DOHH2 (cell line): Measurements from ENCODE around the gene CRTAC1.

Experiments
- H3F3A ChIP-seq: fragments of 200-600 bp; sonication (generic), shearing (Covaris generic); 2 replicates; pipeline ENCODE4 v1.6.0; 2016; ENCODE audit warnings: antibody characterized with exemption, mild to moderate bottlenecking; ENCODE audit not compliant: control insufficient read depth, insufficient read depth
- H3K27ac ChIP-seq: fragments of 200-600 bp; sonication (generic); 2 replicates; pipeline ENCODE4 v1.5.1; 2014; ENCODE audit warnings: low read depth, mild to moderate bottlenecking, low read length, moderate library complexity
- H3K27me3 ChIP-seq: fragments of 200-600 bp; sonication (generic); 2 replicates; pipeline ENCODE4 v1.6.1; 2014; ENCODE audit warnings: mild to moderate bottlenecking, low read length, mixed read lengths; ENCODE audit not compliant: control insufficient read depth
- H3K36me3 ChIP-seq: fragments of 200-600 bp; sonication (generic); 2 replicates; pipeline ENCODE4 v1.6.1; 2014; ENCODE audit warnings: mild to moderate bottlenecking, low read length, moderate library complexity, mixed read lengths; ENCODE audit not compliant: control insufficient read depth
- H3K4me1 ChIP-seq: fragments of 200-600 bp; sonication (generic); 2 replicates; pipeline ENCODE4 v1.6.1; 2014; ENCODE audit warnings: mild to moderate bottlenecking, low read length, mixed read lengths; ENCODE audit not compliant: control insufficient read depth
- H3K4me2 ChIP-seq: fragments of 200-600 bp; sonication (generic); 2 replicates; pipeline ENCODE4 v1.6.0; 2014; ENCODE audit warnings: mild to moderate bottlenecking, low read length, moderate library complexity
- H3K4me3 ChIP-seq: fragments of 200-600 bp; sonication (generic); 2 replicates; pipeline ENCODE4 v1.5.1; 2014; ENCODE audit warnings: mild to moderate bottlenecking, low read length, mixed read lengths
- H3K79me2 ChIP-seq: fragments of 200-600 bp; sonication (generic); 2 replicates; pipeline ENCODE4 v1.6.1; 2014; ENCODE audit warnings: mild to moderate bottlenecking, low read length, mixed read lengths; ENCODE audit not compliant: control insufficient read depth
- H3K9me2 ChIP-seq: fragments of 200-600 bp; sonication (generic); replicated peaks from 2 replicates; pipeline ENCODE4 v1.6.1; 2014; ENCODE audit warnings: mild to moderate bottlenecking, low read length, mixed read lengths; ENCODE audit not compliant: control insufficient read depth
- H3K9me3 ChIP-seq: fragments of 200-600 bp; sonication (generic); 2 replicates; pipeline ENCODE4 v1.6.1; 2014; ENCODE audit warnings: antibody characterized with exemption, low read length, mixed read lengths; ENCODE audit not compliant: control insufficient read depth, insufficient read depth
- H4K20me1 ChIP-seq: fragments of 200-600 bp; sonication (generic); 2 replicates; pipeline ENCODE4 v1.6.0; 2014; ENCODE audit warnings: low read depth, mild to moderate bottlenecking, antibody characterized with exemption, low read length, moderate library complexity; ENCODE audit not compliant: control insufficient read depth, insufficient read depth
- EZH2phosphoT487 ChIP-seq: fragments of 200-600 bp; sonication (generic); IDR thresholded peaks from 2 replicates; pipeline ENCODE4 v1.6.1; 2017; ENCODE audit warnings: borderline replicate concordance, mild to moderate bottlenecking, antibody characterized with exemption, low read length, moderate library complexity, mixed read lengths
- TF ChIP-seq, protein P1 (sequence below): fragments of 200-600 bp; sonication (generic); IDR thresholded peaks from one replicate; pipeline ENCODE4 v1.5.1; 2014; ENCODE audit warnings: antibody characterized with exemption, mild to moderate bottlenecking, low read depth, low read length; ENCODE audit not compliant: poor library complexity, severe bottlenecking

Gene CRTAC1

DNA sequence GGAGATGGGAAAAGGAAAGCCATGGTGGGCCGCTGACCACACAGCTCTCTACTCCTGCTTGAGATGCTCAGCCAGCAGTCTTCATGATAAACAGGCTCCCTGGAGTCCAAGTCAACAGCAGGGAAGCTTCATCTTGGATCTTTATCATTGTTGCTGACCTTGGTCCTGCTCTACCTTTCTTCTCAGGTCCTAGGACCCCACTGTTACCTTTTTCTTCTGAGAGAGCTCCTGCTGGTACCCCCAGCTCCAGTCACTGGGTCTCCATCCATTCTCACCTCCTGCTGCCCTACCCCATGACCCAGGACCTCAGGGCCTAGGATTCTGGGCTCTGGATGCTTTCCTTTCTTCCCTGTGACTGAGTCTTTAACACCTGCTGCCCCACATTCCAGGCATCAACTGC, 5.2 kb upstream of the CRTAC1 start:
- Histone ChIP-seq H3F3A (no peaks in the 10 kb centered on the region), H3K9me2 (no peaks in the 10 kb centered on the region), H3K4me1 (no peaks in the 10 kb centered on the region), H3K4me2 (no peak overlapping the region), H3K4me3 (no peak overlapping the region), H3K27ac (no peak overlapping the region), H3K9me3 (no peaks in the 10 kb centered on the region), H3K27me3 (peaks cover 58% of the 10 kb centered on the region), H4K20me1 (no peaks in the 10 kb centered on the region), H3K36me3 (no peaks in the 10 kb centered on the region), H3K79me2 (no peaks in the 10 kb centered on the region)
- no peak for TF ChIP-seq EZH2phosphoT487
- TF ChIP-seq, protein P1, sequence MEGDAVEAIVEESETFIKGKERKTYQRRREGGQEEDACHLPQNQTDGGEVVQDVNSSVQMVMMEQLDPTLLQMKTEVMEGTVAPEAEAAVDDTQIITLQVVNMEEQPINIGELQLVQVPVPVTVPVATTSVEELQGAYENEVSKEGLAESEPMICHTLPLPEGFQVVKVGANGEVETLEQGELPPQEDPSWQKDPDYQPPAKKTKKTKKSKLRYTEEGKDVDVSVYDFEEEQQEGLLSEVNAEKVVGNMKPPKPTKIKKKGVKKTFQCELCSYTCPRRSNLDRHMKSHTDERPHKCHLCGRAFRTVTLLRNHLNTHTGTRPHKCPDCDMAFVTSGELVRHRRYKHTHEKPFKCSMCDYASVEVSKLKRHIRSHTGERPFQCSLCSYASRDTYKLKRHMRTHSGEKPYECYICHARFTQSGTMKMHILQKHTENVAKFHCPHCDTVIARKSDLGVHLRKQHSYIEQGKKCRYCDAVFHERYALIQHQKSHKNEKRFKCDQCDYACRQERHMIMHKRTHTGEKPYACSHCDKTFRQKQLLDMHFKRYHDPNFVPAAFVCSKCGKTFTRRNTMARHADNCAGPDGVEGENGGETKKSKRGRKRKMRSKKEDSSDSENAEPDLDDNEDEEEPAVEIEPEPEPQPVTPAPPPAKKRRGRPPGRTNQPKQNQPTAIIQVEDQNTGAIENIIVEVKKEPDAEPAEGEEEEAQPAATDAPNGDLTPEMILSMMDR, result no peak

DNA sequence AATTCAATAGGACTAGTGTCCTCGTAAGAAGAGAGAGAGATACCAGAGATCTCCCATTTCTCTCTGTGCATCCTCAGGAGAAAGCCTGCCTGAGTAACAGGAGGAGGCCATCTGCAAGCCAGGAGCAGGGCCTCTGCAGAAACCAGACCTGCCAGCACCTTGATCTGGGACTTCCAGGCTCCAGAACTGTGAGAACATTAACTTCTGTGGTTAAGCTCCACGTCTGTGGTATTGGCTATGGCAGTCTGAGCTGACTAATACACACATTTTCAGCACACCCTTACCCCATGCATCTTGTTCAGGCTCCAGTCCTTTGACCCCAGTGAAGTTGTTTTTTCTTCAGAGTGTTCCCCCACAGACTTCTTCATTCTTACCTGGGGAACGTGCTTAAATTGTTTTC, 3.1 kb upstream of the CRTAC1 start:
- Histone ChIP-seq H3F3A (no peaks in the 10 kb centered on the region), H3K79me2 (no peaks in the 10 kb centered on the region), H3K4me2 (no peak overlapping the region), H3K9me2 (no peaks in the 10 kb centered on the region), H3K36me3 (no peaks in the 10 kb centered on the region), H3K27me3 (peaks cover 54% of the 10 kb centered on the region), H3K4me1 (no peaks in the 10 kb centered on the region), H3K9me3 (no peaks in the 10 kb centered on the region), H3K4me3 (no peak overlapping the region), H4K20me1 (no peaks in the 10 kb centered on the region), H3K27ac (no peak overlapping the region)
- TF ChIP-seq, protein P1, result no peak
- no peak for TF ChIP-seq EZH2phosphoT487

GRCh38 chr10:98031440-98031839, 1.0 kb upstream of the CRTAC1 start:
- Histone ChIP-seq H3K4me3 (no peak overlapping the region), H4K20me1 (no peaks in the 10 kb centered on the region), H3K9me3 (no peaks in the 10 kb centered on the region), H3K4me1 (no peaks in the 10 kb centered on the region), H3K9me2 (no peaks in the 10 kb centered on the region), H3K79me2 (no peaks in the 10 kb centered on the region), H3K27ac (no peak overlapping the region), H3K4me2 (no peak overlapping the region), H3F3A (no peaks in the 10 kb centered on the region), H3K36me3 (no peaks in the 10 kb centered on the region), H3K27me3 (peaks cover 35% of the 10 kb centered on the region)
- TF ChIP-seq, protein P1, result no peak
- TF ChIP-seq EZH2phosphoT487, result no peak

DNA sequence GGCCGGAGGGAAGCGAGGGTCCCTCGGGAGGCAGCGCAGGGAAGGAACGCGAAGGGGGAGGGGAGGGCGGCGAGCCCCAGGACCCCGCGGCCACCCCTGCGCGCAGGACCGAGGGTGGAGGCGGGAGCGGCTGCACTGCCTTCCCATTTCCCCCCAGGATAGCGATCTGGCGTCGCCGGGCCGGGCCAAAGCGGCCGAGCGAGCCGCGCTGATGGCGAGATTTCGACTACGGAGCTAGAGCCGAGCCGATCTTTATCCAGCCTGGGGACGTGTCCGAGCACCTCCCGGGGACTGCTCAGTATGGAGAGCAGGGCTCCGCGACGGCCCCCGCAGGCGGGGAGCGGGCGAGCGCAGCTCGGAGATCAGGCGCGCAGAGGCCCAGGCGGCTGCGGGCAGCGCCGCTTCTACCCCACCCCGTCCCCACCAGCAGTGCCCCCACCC, 590 bp upstream of the CRTAC1 start:
- peaks cover 31% of the 10 kb centered on the region for H3K27me3 ChIP-seq
- no peaks in the 10 kb centered on the region for H3K9me2 ChIP-seq
- TF ChIP-seq, protein P1, result no peak
- no peak for TF ChIP-seq EZH2phosphoT487
- no peak overlapping the region for H3K4me2 ChIP-seq
- no peaks in the 10 kb centered on the region for H3K36me3 ChIP-seq
- no peaks in the 10 kb centered on the region for H4K20me1 ChIP-seq
- H3K4me3 ChIP-seq, result no peak overlapping the region
- no peaks in the 10 kb centered on the region for H3F3A ChIP-seq
- H3K79me2 ChIP-seq, result no peaks in the 10 kb centered on the region
- H3K9me3 ChIP-seq, result no peaks in the 10 kb centered on the region
- H3K27ac ChIP-seq, result no peak overlapping the region
- H3K4me1 ChIP-seq, result no peaks in the 10 kb centered on the region
